HG03025 (cell line): Measurements from ENCODE around the gene GPR37L1.

Experiments used
- ATAC-seq: cut with Tn5 transposase; IDR thresholded peaks from one replicate; pipeline ENCODE4 v1.9.1; 2021; ENCODE audit warnings: mild to moderate bottlenecking, moderate library complexity; ENCODE audit not compliant: unreplicated experiment, low FRiP score

The GPR37L1 gene

GRCh38 chr1:202154148-202154765 is 31.5 kb downstream of the GPR37L1 start:
- ATAC-seq, result no peak

- ATAC-seq, result no peak
Measured at GRCh38 chr1:202154766-202155477, 32.2 kb downstream of the GPR37L1 start.

DNA sequence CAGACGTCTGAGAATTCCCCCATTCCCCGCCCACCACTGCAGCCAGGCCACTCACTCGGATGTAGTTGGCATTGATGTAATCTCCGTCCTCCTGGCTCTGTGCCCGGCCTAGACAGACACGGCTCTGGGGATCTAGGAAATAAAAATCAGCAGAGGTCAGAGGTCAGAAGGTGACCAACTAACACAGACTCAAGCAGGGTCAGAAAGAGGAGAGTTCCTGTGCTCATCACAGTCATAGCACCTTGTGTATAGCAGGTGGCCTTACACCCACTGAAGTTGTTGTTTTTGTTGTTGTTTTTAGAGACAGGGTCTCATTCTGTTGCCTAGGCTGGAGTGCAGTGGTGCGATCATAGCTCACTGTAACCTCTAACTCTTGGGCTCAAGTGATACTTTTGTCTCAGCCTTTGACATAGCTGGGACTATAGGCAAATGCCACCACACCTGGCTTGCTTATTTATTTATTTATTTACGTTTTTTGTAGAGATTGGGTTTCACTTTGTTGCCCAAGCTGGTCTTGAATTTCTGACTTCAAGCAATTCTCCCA is 32.8 kb downstream of the GPR37L1 start:
- no peak for ATAC-seq

- ATAC-seq, result no peak
Measured at GRCh38 chr1:202156590-202156989, 33.9 kb downstream of the GPR37L1 start.

DNA sequence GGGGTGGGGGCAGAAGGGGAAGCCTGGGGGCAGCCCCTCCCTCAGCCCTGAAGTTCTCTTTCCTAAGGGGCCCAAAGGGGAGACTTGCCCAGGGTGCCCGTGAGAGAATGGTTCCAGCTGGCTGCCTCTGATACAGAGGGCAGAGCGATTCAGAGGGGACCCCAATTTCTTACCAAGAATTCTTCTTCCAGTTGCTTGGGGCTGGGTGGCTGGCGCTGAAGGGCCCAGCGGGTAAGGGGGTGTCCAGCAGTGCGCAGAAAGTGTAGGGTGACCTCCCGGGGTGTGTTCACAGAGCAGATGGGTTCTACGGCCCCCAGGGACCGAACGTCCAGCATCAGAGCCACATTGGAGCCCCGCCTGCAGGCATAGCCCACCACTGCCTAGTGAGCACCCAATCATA is 35.2 kb downstream of the GPR37L1 start:
- no peak for ATAC-seq

- ATAC-seq, result no peak
Measured at GRCh38 chr1:202158810-202159533, 36.3 kb downstream of the GPR37L1 start.

GRCh38 chr1:202159534-202160371 is 37.0 kb downstream of the GPR37L1 start:
- no peak for ATAC-seq

DNA sequence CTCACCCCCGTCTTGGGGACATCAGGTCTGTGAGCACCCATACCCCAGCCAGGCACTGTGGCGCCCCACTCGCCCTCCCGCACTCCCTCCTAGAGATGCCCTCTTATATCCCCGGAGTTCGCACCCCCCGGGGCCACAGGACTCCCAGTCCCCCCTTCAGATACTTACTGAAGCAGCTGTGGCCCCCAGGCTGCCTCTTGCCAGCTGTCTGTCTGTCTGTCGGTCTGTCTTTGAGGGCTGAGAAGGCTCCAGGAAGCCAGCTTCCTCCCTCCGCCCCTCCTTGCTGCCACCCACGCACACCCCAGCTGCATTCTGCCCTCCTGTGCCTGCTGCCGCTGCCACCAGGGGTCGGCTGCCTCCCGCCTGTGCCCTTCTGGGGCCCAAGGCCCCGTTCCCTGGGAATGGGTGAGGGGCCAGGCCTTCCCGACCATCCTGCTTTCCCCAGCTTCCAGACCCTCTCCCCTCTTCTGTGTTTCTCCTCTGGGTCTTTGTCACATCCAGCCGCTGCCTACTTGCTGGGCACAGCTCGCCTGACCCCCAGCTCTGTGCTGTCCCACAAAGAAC is 37.7 kb downstream of the GPR37L1 start, which contains the start of gene PTPN7:
Gene PTPN7 (minus strand): TSS at position 226 of the 564 bp plus-strand sequence. CDS start 1,200 bp downstream, outside the sequence.
- ATAC-seq, result no peak

DNA sequence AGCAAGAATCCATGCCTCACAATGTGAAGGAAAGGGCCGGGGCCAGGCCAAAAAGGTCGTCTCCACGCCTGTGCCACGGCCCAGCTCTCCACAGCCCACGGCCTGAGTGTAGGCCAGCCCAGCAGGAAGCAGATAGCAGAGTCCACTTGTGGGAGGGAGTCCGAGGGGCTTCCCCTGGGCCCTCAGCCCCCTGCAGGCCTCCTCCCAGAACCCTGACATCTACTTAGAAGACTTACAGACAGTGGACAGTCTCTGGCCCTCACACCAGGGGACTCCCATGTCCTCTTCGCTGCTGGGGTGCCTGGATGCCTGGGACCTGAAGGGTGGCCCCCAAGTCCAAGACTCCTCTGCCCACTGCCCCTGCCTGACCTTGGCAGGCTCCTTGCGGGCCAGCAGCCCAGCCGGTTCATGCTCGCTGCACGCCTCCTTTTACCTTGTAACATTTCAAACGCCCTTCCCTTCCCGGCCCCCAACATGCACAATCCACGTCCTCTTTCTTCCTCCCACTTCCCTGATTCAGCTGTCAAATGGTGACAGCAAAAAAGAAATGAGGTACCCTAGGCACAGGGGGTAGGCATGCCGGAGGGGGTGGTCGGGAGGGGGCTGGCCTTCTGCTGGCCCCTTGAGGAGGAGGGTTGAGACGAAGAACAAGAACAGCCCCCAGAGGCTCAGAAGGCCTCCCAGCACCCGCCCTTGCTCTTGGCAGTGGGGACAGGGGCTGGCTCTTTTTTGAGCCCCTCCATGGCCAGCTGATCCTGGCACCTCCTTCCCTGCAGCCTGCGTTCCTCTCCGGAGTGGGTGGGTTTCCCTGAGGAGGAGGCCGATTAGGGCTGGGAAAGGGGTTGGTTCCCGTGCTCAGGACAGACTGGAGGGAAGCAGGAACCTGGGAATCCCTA is 38.7 kb downstream of the GPR37L1 start:
- no peak for ATAC-seq

DNA sequence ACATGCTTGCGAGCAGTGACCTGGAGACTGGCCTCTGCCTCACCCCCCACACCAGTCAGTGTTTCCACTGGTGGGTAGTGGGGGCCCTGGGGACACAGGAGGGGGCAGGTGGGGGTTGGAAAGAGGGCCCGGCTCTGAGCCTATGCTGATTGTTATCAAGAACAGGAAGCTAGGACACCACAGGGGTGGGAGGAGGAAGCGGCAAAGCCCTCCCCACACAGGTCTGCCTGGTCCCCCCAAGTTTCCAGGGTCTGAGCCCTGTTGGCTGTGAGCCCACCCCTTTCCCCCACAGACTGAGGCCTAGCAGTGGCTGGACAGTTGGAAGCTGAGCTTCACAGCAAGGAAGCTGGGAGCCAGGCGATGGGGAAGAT is 39.3 kb downstream of the GPR37L1 start:
- no peak for ATAC-seq

- ATAC-seq, result no peak
Measured at GRCh38 chr1:202162418-202163280, 39.9 kb downstream of the GPR37L1 start.

GRCh38 chr1:202163281-202164270 is 40.9 kb downstream of the GPR37L1 start:
- no peak for ATAC-seq

- no peak for ATAC-seq
Measured at GRCh38 chr1:202164271-202165037, 41.7 kb downstream of the GPR37L1 start.

- ATAC-seq, result no peak
Measured at GRCh38 chr1:202165267-202165941, 42.7 kb downstream of the GPR37L1 start.

DNA sequence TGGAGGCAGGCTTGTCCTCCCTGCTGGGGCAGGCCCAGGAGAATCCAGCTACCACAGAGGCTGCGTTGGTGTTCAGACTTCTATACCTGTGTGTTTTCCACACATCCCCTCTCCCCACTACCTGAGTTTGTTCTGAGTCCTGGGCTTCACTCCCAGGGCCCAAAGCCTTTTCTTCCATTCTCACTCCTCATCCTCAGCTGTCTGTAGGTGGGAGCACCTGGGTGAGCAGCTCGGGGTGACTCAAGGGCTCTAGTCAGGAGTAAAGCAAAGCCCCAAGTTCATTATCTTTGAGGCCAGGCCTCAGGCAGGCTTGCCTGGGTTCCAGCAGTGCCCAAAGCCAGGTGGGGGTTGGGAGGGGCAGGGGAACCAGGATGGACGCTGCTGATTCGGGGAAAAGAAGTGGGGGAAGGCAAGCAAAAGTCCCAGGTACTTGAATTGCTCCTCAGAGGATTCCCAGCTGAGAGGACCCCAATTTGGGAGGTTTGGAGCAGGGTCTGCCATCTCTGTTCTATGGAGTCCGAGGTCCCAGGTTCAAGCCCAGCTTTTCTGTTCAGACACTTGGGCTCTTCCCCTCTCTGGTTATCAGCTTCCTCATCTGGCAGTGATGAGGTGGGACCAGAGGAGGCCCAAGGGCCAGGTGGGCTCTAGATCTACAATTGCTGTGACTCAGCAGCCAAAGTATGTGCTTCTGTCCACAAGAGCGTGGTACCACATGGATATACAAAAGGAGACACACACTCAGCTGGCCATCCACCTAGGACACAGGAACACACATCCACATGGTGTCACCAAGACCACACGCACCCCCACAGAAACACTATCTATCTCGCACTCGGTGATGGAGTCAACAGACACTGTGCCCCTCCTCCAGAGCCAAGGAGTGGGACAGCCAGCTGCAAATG is 43.5 kb downstream of the GPR37L1 start:
- no peak for ATAC-seq
